Stimulated activated effector memory CD8-positive, alpha-beta T cell treated with anti-CD3 and anti-CD28 coated beads, Interleukin-12 subunit alpha, Interleukin-12 subunit beta, amount 100 ng/mL, for 72 hours (primary cell): ENCODE results near the gene DRD1.
A peak's percentile ranks its signal among the peaks of the same experiment; 100 is the strongest.
"Not testable (repeated sequence)": the region's sequence is repeated elsewhere in the genome, so short reads cannot be mapped to it uniquely, and the experiment has no call there.

Source experiments
- ATAC-seq: fragments of 150-1000 bp; cut with Tn5 transposase; 2 replicates; pipeline ENCODE4 v1.10.0; 2021
- DNase-seq, 2 donors: peaks; one replicate each; pipeline ENCODE4 v3.0.0; 2021 to 2022; ENCODE audit warnings: low spot score in 2 of 2
- H3K27ac Mint-ChIP-seq: one replicate; pipeline ENCODE4 v1.8.0; 2022; ENCODE audit warnings: mild to moderate bottlenecking, mixed read lengths
- H3K36me3 Mint-ChIP-seq: one replicate; pipeline ENCODE4 v1.8.0; 2022; ENCODE audit warnings: mild to moderate bottlenecking, mixed read lengths
- H3K4me1 Mint-ChIP-seq: one replicate; pipeline ENCODE4 v1.8.0; 2022; ENCODE audit warnings: mixed read lengths
- H3K4me3 Mint-ChIP-seq: one replicate; pipeline ENCODE4 v1.8.0; 2022; ENCODE audit warnings: mild to moderate bottlenecking, mixed read lengths
- H3K9me3 Mint-ChIP-seq: one replicate; pipeline ENCODE4 v1.8.0; 2022; ENCODE audit warnings: mixed read lengths

DRD1 gene

DNA sequence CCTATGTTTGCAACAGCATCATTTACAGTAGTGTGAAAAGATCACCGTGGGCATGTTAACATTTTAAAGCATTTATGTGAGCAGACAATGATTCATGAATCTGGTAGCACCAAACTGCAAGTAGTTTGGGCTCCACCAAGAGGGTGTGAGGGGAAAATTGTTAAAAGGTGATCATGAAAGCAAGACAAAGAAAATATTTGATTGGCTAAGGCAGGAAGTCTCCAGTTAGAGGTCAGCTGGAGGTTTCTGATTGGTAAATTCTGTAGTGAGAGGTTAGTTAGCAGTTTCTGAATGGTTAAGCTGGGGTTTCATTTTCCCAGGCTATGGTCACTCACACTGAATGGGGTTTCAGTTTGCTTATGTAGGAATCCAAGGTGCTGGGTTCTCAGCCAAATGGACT is 13.5 kb upstream of the DRD1 start:
- Mint-ChIP-seq H3K4me1 (peaks cover 16% of the 10 kb centered on the region), H3K36me3 (no peaks in the 10 kb centered on the region), H3K4me3 (no peak overlapping the region), H3K9me3 (no peaks in the 10 kb centered on the region), H3K27ac (no peak overlapping the region)
- ATAC-seq (peak; percentile 92), DNase-seq (no peak)

DNA sequence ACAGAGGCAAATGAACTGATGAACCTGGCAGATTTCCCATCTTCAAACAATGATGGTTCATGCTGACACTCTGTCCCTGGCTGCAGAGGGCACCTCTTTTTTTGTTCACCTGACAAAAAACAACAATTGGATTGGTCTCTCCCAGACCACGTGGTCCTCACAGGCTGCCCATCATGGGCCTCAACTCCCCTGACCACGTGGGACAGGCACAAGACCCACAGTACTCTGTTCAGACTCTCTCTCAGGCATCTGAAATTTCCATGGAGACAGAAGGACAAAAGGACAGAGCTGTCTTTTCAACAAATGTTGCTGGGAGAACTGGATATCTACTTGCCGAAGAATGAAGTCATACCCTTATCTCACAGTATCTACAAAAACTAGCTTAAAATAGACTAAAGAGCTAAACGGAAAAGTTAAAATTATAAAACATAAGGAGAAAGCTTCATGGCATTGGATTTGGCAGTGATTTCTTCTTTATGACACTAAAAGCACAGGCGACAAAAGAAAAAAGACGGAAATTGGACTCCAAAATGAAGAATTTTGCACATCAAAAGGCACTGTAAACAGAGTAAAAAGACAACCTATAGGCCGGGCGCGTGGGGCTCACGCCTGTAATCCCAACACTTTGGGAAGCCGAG is 12.2 kb upstream of the DRD1 start:
- no peak for ATAC-seq
- Mint-ChIP-seq H3K4me3 (no peak overlapping the region), H3K4me1 (peaks cover 16% of the 10 kb centered on the region), H3K36me3 (no peaks in the 10 kb centered on the region), H3K9me3 (no peaks in the 10 kb centered on the region), H3K27ac (no peak overlapping the region)
- DNase-seq, result no peak

DNA sequence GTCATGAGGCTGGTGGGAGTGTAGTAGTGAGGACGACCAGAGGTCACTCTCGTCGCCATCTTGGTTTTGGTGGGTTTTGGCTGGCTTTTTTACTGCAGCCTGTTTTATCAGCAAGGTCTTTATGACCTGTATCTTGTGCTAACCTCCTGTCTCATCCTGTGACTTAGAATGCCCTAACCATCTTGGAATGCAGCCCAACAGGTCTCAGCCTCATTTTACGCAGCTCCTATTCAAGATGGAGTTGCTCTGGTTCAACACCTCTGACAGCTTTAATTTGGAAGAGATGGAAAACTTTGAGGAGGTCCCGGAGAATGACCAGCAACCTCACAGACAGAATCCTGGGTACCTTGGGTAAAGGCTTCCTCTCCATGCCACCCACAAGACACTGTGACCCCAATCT is 10.4 kb upstream of the DRD1 start:
- H3K9me3 Mint-ChIP-seq, ATAC-seq, H3K36me3 Mint-ChIP-seq, DNase-seq, H3K4me3 Mint-ChIP-seq, H3K27ac Mint-ChIP-seq: not testable (repeated sequence)
- H3K4me1 Mint-ChIP-seq, result peaks cover 16% of the 10 kb centered on the region

DNA sequence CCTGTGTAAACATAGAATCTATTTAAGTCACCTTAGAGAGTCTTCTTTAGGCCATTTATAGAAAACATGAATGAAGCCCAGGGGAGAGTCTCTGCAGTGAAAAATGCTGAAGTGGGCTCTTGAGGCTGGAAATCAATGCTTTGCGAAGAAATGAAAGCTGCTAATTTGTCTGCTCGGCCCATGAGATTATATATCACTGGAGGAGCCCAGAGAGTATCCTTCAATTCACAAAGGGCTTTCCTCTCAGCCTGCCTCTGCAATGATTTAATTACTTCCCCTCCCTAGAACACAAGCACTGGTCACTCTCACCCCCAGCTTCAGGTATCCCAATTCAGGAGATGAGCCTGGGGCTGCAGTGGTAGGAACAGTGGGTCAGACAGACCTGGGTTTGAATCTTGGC is 8.2 kb upstream of the DRD1 start:
- H3K4me1 Mint-ChIP-seq, result peaks cover 11% of the 10 kb centered on the region
- H3K4me3 Mint-ChIP-seq, result no peak overlapping the region
- ATAC-seq (no peak), DNase-seq (no peak)
- no peak overlapping the region for H3K27ac Mint-ChIP-seq
- no peaks in the 10 kb centered on the region for H3K36me3 Mint-ChIP-seq
- no peaks in the 10 kb centered on the region for H3K9me3 Mint-ChIP-seq

DNA sequence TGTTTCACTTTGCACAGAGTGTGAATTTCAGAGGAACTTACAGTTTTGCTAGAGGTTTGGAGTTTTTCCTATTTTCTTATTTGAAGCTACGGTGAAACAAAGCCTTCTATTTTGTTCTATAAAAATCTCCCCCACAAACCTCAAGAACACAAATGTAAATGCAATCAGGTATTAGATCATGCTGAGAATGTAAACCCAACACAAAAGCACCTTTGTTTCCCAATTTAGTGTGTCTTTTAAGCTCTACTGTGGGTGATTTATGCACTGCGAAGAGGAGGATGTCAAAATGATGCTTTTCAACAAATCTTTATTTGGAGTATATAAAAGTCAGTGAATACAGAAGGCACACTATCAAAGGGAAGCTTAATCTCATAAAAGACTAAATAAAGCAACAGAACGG is 4.3 kb upstream of the DRD1 start:
- H3K9me3 Mint-ChIP-seq, result no peaks in the 10 kb centered on the region
- no peak overlapping the region for H3K4me3 Mint-ChIP-seq
- DNase-seq (no peak), ATAC-seq (no peak)
- no peaks in the 10 kb centered on the region for H3K36me3 Mint-ChIP-seq
- peaks cover 7% of the 10 kb centered on the region for H3K4me1 Mint-ChIP-seq
- no peak overlapping the region for H3K27ac Mint-ChIP-seq

DNA sequence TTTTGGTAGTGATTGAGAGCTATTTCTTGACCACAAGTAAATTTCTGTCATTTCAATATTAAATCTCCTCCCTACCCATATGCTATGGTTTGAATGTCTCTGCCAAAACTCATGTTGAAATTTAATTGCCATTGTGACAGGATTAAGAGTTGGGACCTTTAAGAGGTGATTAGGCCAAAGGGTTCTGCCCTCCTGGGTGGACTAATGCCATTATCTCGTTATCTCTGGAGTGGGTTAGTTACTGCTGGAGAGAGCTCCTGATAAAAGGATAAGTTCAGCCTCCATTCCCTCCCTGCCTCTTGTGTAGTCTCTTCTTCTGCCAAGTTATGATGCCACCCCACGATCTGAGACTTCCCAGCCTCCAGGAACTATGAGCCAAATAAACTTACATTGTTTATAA is 3.6 kb upstream of the DRD1 start:
- H3K4me1 Mint-ChIP-seq, result peaks cover 7% of the 10 kb centered on the region
- H3K4me3 Mint-ChIP-seq, result no peak overlapping the region
- no peaks in the 10 kb centered on the region for H3K36me3 Mint-ChIP-seq

DNA sequence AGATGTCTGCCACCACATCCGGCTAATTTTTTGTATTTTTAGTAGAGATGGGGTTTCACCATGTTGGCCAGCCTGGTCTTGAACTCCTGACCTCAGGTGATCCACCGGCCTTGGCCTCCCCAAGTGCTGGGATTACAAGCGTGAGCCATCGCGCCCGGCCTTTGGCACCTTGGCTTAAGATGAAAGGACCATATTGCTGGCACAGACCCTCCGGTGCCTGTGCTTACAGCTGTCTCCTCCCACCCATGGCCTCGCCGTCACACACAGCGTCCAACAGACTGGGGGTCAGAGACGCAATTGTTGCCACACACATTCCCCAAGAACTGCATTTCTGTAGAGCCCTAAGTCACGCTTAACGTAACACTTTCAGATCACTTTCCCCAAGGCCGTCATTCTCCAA is 2.4 kb upstream of the DRD1 start:
- H3K9me3 Mint-ChIP-seq, H3K4me3 Mint-ChIP-seq, H3K4me1 Mint-ChIP-seq, H3K36me3 Mint-ChIP-seq, DNase-seq, H3K27ac Mint-ChIP-seq, ATAC-seq: not testable (repeated sequence)

More for the DNA sequence above, 3.6 kb upstream of the DRD1 start:
- no peaks in the 10 kb centered on the region for H3K9me3 Mint-ChIP-seq
- ATAC-seq (no peak), DNase-seq (no peak)
- H3K27ac Mint-ChIP-seq, result no peak overlapping the region

DNA sequence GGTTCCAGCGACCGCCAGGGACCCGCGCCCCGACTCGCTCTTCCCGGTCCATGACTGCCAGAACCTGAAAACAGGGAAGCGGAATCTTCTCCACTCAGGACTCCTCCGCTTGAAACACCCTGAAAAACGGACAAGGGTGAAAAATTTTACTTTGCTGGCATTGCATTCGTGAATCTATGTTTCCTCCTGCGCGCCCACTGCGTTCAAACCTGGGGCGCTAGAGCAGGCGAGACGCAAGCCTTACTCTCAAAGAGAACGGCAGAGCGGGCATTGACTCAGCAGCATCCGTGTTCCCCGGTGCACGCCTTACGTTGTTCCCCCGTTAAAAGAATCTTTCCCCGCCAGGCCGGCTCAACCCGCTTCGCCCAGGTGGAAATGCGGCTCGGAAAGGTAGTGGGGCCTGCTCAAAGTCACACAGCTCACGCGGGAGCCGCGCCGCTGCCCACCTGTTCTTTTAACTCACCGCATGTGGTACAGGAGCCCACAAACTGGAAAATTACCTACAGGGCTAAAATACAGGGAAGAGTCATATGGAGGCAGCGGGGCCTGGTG is 999 bp upstream of the DRD1 start:
- H3K27ac Mint-ChIP-seq, result no peak overlapping the region
- no peak for ATAC-seq
- H3K9me3 Mint-ChIP-seq, result no peaks in the 10 kb centered on the region
- peaks cover 7% of the 10 kb centered on the region for H3K4me1 Mint-ChIP-seq
- no peak for DNase-seq
- no peaks in the 10 kb centered on the region for H3K36me3 Mint-ChIP-seq
- peak overlapping the region; percentile 50 for H3K4me3 Mint-ChIP-seq

DNA sequence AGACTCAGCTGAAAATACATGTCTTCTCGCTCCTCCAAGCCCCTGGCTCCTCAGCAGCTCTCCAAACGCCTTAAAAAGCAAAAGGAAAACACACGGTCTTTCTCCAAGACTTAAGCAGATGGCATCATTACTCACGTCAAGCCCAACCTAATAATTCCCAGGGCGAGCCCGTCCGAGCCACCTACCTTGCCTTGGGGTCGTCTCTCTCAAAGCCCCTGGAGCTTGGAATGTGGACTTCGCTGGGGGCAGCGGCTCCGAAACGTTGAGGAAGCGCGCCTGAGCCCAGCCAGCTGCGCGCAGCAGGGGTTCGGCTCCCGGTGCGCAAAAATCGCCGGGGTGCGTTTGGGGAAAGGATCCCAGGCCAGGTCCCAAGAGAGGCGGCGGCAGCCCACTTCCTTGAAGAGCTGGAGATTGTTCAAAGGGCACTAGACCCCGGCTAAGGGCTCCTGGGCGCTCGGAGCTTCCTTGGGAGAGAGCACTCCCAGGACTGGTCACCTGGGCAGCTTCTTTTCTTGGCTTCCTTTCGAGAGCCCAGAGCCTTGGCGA is 395 bp downstream of the DRD1 start:
- ATAC-seq, result no peak
- Mint-ChIP-seq H3K36me3 (no peaks in the 10 kb centered on the region), H3K4me1 (peaks cover 7% of the 10 kb centered on the region), H3K9me3 (no peaks in the 10 kb centered on the region), H3K4me3 (no peak overlapping the region), H3K27ac (no peak overlapping the region)
- DNase-seq, result peak in 1 of 2 donors; percentile 30

DNA sequence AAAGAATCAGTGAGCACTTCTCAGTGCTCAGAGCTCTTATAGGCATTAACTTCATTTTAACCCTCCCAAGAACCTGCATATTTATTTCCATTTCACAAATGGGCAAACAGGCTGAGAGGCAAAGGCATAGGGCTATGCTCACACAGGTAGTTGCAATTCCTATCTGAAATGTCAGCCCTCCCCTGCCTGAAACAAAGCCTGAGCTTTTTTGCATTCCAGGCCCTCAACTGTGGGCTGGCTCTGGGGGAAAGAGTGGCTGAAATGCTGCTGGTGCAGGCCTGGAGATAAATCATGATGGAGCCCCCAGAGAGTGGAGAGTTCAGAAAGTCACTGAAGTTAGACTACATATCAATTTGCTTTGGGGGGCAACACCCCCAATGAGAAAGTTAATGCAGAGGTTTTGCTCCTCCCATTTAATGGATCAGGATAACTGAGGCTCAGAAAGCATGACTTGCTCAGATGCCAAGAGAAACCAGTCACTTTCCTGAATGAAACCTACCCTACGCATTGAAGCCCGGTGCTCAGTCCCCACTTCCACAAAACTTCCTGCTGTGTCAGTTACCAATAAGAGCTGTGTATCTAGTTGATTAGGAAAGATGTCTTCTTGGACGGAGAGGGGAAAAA is 5.6 kb downstream of the DRD1 start:
- no peak overlapping the region for H3K27ac Mint-ChIP-seq
- H3K9me3 Mint-ChIP-seq, result no peaks in the 10 kb centered on the region
- H3K36me3 Mint-ChIP-seq, result no peaks in the 10 kb centered on the region
- H3K4me1 Mint-ChIP-seq, result no peaks in the 10 kb centered on the region
- no peak for ATAC-seq
- DNase-seq, result no peak
- H3K4me3 Mint-ChIP-seq, result no peak overlapping the region

DNA sequence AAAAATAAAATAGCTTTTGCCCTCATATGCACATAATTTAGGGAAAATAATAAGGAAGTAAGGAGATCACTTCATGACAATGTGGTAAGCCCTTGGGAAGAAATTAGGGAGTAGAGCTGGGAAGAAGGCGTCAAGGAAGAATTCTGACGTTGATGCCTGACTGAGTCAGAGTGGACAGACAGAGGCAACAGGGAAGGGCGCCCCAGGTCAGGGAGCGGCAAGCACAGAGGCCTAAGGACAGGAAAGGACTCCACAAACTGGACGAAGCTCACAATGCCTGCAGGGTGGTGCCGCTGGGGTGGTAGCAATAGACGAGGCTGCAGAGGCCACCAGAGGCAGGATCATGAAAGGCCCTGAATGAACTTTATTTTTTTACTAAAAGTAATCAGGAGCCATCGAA is 7.6 kb downstream of the DRD1 start:
- H3K36me3 Mint-ChIP-seq, result no peaks in the 10 kb centered on the region
- no peaks in the 10 kb centered on the region for H3K4me1 Mint-ChIP-seq

DNA sequence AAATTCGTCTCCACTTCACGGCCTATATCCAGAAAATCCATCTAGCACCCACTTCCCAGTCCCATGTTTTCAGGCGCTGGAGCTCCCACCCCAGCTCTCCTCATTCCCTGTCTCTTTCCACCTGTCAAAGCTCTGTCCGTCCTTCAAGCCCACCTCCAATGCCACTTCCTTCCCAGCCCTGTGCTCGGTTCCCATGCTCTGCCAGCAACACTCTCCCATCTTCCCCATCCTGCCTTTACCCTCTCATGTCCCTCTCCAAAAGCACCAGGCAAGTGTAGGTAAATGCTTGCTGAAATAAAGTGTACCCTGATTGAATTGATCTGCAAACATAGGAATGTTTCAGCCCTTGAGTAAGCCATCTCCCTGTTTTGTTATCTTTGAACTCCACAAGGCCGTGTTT is 9.2 kb downstream of the DRD1 start:
- no peaks in the 10 kb centered on the region for H3K9me3 Mint-ChIP-seq
- no peak for DNase-seq
- H3K4me1 Mint-ChIP-seq, result no peaks in the 10 kb centered on the region
- H3K27ac Mint-ChIP-seq, result no peak overlapping the region
- H3K36me3 Mint-ChIP-seq, result no peaks in the 10 kb centered on the region
- ATAC-seq, result no peak
- no peak overlapping the region for H3K4me3 Mint-ChIP-seq

More for the DNA sequence above, 7.6 kb downstream of the DRD1 start:
- Mint-ChIP-seq H3K27ac (no peak overlapping the region), H3K9me3 (no peaks in the 10 kb centered on the region), H3K4me3 (no peak overlapping the region)
- DNase-seq, result no peak
- ATAC-seq, result no peak

DNA sequence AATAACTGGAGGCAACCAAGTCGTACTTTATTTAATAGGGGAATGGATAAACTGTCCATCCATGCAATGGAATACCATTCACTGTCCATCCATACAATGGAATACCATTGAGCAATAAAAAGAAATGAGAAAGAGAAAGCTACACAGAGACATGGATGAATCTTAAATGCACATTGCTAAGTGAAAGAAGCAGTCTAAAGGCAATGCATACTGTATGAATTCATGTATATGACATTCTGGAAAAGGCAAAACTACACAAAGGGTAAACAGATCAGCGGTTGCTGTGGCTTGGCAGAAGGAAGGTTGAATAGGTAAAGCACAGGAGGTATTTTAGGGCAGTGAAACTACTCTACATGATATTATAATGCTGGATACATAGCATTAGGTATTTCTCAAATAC is 16.2 kb downstream of the DRD1 start:
- H3K9me3 Mint-ChIP-seq, result no peaks in the 10 kb centered on the region
- H3K27ac Mint-ChIP-seq, result no peak overlapping the region
- no peaks in the 10 kb centered on the region for H3K36me3 Mint-ChIP-seq
- no peak overlapping the region for H3K4me3 Mint-ChIP-seq
- ATAC-seq, result no peak
- DNase-seq, result no peak
- no peaks in the 10 kb centered on the region for H3K4me1 Mint-ChIP-seq

DNA sequence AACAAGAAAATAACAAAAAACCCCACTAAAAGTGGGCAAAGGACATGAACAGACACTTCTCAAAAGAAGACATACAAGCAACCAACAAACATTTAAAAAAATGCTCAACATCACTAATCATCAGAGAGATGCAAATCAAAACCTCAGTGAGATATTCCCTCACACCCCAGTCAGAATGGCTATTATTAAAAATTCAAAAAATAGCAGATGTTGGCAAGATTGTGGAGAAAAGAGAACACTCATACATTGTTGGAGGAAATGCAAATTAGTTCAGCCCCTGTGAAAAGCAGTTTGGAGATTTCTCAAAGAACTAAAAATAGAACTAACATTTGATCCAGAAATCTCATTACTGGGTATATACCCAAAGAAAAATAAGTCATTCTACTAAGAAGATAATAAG is 19.4 kb downstream of the DRD1 start:
- H3K9me3 Mint-ChIP-seq, H3K36me3 Mint-ChIP-seq, H3K27ac Mint-ChIP-seq, H3K4me3 Mint-ChIP-seq, DNase-seq, ATAC-seq, H3K4me1 Mint-ChIP-seq: not testable (repeated sequence)

DNA sequence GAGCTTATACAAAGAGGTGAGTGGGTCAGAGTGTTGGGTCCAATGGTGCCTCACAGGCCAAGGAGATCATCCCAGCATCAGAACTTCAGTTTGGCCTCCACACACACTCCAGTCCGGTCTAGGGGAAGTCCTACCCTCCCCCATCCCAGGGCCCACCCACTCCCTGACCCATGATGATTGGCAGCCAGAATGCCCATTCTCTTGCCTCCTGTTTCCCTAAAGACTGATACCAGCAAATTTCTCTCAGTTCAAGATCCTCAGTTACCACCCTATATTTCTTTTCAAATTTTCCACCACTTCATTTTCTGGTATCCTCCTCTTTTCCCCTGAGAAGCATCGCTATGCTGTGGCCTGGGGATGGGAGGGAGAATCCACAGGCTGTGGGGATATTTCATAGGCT is 21.9 kb downstream of the DRD1 start:
- ATAC-seq (no peak), DNase-seq (no peak)
- no peaks in the 10 kb centered on the region for H3K9me3 Mint-ChIP-seq
- H3K4me1 Mint-ChIP-seq, result no peaks in the 10 kb centered on the region
- no peak overlapping the region for H3K4me3 Mint-ChIP-seq
- no peaks in the 10 kb centered on the region for H3K36me3 Mint-ChIP-seq
- no peak overlapping the region for H3K27ac Mint-ChIP-seq

DNA sequence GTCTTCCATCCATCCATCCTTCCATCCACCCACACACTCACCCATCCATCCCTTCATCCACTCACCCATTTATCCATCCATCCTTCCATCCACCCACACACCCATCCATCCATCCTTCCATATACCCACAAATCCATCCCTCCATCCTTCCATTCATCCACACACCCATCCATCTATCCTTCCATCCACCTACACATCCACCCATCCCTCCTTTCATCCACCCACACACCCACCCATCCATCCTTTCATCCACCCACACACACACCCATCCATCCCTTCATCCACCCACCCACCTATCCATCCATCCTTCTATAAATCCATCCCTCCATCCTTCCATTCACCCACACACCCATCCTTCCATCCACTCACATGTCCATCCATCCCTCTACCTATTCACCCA is 23.6 kb downstream of the DRD1 start:
- no peaks in the 10 kb centered on the region for H3K4me1 Mint-ChIP-seq
- H3K36me3 Mint-ChIP-seq, result no peaks in the 10 kb centered on the region
- no peak overlapping the region for H3K4me3 Mint-ChIP-seq
- H3K9me3 Mint-ChIP-seq, result peaks cover 3% of the 10 kb centered on the region
- DNase-seq (no peak), ATAC-seq (no peak)
- no peak overlapping the region for H3K27ac Mint-ChIP-seq
